ENCODE results near the gene RAI1.

RAI1 gene

GRCh38 chr17:17721140-17721668 is 39.9 kb downstream of the RAI1 start:
- no peak for FAIRE-seq

- FAIRE-seq: no peak
Measured at GRCh38 chr17:17722081-17722905, 41.0 kb downstream of the RAI1 start.

GRCh38 chr17:17722906-17723353 is 41.7 kb downstream of the RAI1 start:
- FAIRE-seq: no peak

- FAIRE-seq: no peak
Measured at GRCh38 chr17:17723354-17724261, 42.4 kb downstream of the RAI1 start.

- FAIRE-seq: no peak
Measured at GRCh38 chr17:17724307-17725010, 43.2 kb downstream of the RAI1 start.

GRCh38 chr17:17725011-17725751 is 43.9 kb downstream of the RAI1 start:
- FAIRE-seq: no peak

- FAIRE-seq: no peak
Measured at GRCh38 chr17:17725752-17726457, 44.6 kb downstream of the RAI1 start.

- no peak for FAIRE-seq
Measured at GRCh38 chr17:17726458-17727060, 45.3 kb downstream of the RAI1 start.

- FAIRE-seq: no peak
Measured at GRCh38 chr17:17727111-17727659, 45.9 kb downstream of the RAI1 start.

GRCh38 chr17:17728146-17728545 is 46.9 kb downstream of the RAI1 start:
- no peak for FAIRE-seq

GRCh38 chr17:17728550-17729251 is 47.4 kb downstream of the RAI1 start:
- FAIRE-seq: no peak

GRCh38 chr17:17729620-17730249 is 48.5 kb downstream of the RAI1 start:
- no peak for FAIRE-seq

GRCh38 chr17:17730250-17730935 is 49.1 kb downstream of the RAI1 start:
- no peak for FAIRE-seq

- no peak for FAIRE-seq
Measured at GRCh38 chr17:17732444-17732843, 51.2 kb downstream of the RAI1 start.

GRCh38 chr17:17732892-17733670 is 51.8 kb downstream of the RAI1 start:
- FAIRE-seq: no peak

- no peak for FAIRE-seq
Measured at GRCh38 chr17:17736205-17737183, 55.2 kb downstream of the RAI1 start.

Data from endometrium (tissue), 2 donors.